Astrocyte (in vitro differentiated cells and primary cell): ENCODE results near the gene AMPH. TPM values are rescaled to one million over a fixed set of nuclear protein-coding genes. Genes with fewer than 3 reads are reported as not detected.

Experiments
- DNase-seq: peaks from one replicate; pipeline ENCODE4 v3.0.0-alpha.2; 2010; ENCODE audit warnings: low read depth
- FAIRE-seq: peaks from 2 replicates; lab custom pipeline; 2011; peaks lifted over from hg19 to GRCh38; lab: Jason Lieb, UNC
- H2AFZ ChIP-seq: 2 replicates; pipeline ENCODE4 v1.6.0; 2012; ENCODE audit warnings: low read depth, low read length, inconsistent platforms
- H3K27ac ChIP-seq: 2 replicates; pipeline ENCODE4 v1.5.1; 2011; ENCODE audit warnings: low read depth, low read length, inconsistent platforms
- H3K27me3 ChIP-seq: 2 replicates; pipeline ENCODE4 v1.6.0; 2011; ENCODE audit warnings: low read length, inconsistent platforms; ENCODE audit not compliant: insufficient read depth
- H3K36me3 ChIP-seq: 2 replicates; pipeline ENCODE4 v1.5.1; 2011; ENCODE audit warnings: low read length, inconsistent platforms; ENCODE audit not compliant: insufficient read depth
- H3K4me1 ChIP-seq: 2 replicates; pipeline ENCODE4 v1.5.1; 2011; ENCODE audit warnings: low read length, inconsistent platforms; ENCODE audit not compliant: insufficient read depth
- H3K4me2 ChIP-seq: 2 replicates; pipeline ENCODE4 v1.6.0; 2012; ENCODE audit warnings: low read length, inconsistent platforms
- H3K4me3 ChIP-seq: 2 replicates; pipeline ENCODE4 v1.5.1; 2011; ENCODE audit warnings: low read depth, mild to moderate bottlenecking, low read length, inconsistent platforms; ENCODE audit not compliant: insufficient read depth
- H3K79me2 ChIP-seq: 2 replicates; pipeline ENCODE4 v1.6.0; 2012; ENCODE audit warnings: mild to moderate bottlenecking, low read length, inconsistent platforms; ENCODE audit not compliant: insufficient read depth
- H3K9ac ChIP-seq: 2 replicates; pipeline ENCODE4 v1.6.0; 2012; ENCODE audit warnings: mild to moderate bottlenecking, low read length, inconsistent platforms
- H3K9me3 ChIP-seq: 2 replicates; pipeline ENCODE4 v1.5.1; 2012; ENCODE audit warnings: low read depth, mild to moderate bottlenecking, low read length, inconsistent platforms; ENCODE audit not compliant: insufficient read depth
- H4K20me1 ChIP-seq: 2 replicates; pipeline ENCODE4 v1.6.0; 2012; ENCODE audit warnings: low read length, inconsistent platforms; ENCODE audit not compliant: insufficient read depth
- H3K27ac Mint-ChIP-seq: one replicate; pipeline ENCODE4 v1.8.0; 2021; ENCODE audit warnings: mild to moderate bottlenecking, mixed read lengths; ENCODE audit not compliant: unreplicated experiment
- H3K27me3 Mint-ChIP-seq: one replicate; pipeline ENCODE4 v1.8.0; 2021; ENCODE audit warnings: low read depth, mixed read lengths; ENCODE audit not compliant: unreplicated experiment
- H3K36me3 Mint-ChIP-seq: one replicate; pipeline ENCODE4 v1.8.0; 2021; ENCODE audit warnings: low read depth, mixed read lengths; ENCODE audit not compliant: unreplicated experiment
- H3K4me1 Mint-ChIP-seq: one replicate; pipeline ENCODE4 v1.8.0; 2021; ENCODE audit warnings: low read depth, mixed read lengths; ENCODE audit not compliant: unreplicated experiment
- H3K4me3 Mint-ChIP-seq: one replicate; pipeline ENCODE4 v1.8.0; 2021; ENCODE audit warnings: mild to moderate bottlenecking, moderate library complexity, mixed read lengths; ENCODE audit not compliant: unreplicated experiment
- H3K9me3 Mint-ChIP-seq: one replicate; pipeline ENCODE4 v1.8.0; 2021; ENCODE audit warnings: mild to moderate bottlenecking, mixed read lengths; ENCODE audit not compliant: unreplicated experiment
- EZH2 ChIP-seq: IDR thresholded peaks from 2 replicates; pipeline ENCODE4 v1.6.1; 2012; ENCODE audit warnings: mild to moderate bottlenecking, low read length, inconsistent platforms; ENCODE audit not compliant: insufficient read depth
- total RNA-seq: library from RNA; stranded (reverse); gene quantifications from 2 replicates; pipeline ENCODE4 v1.2.1, GENCODE V29; 2021
- TF ChIP-seq, protein P1 (sequence below): IDR thresholded peaks from 2 replicates; pipeline ENCODE4 v1.5.1; 2011; ENCODE audit warnings: low read depth, mild to moderate bottlenecking, inconsistent platforms, low read length, moderate library complexity; ENCODE audit not compliant: insufficient read depth

AMPH gene
- total RNA-seq, 1 donor from 2014 or later, result 2.9 TPM

DNA sequence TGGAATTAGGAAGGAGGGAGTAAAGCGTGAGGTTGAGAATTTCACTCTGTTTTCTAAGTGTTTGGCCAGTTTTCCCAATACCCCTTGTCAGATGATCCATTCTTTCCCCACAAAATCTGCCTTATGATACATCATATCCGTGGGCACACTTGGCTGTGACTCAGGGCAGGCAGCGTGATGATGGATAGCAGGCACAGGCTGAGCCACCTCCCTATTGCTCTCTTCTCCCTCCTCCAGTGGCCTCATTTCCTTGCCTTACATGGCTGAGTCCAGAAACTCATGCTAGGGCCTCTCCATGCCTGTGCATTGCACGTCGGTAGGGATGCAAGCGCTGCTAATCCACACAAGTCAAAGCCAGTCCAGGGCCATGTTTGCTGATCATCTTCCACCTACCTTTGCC lies 128.3 kb downstream of the AMPH start:
- Mint-ChIP-seq H3K27ac (no peak overlapping the region), H3K27me3 (peaks cover 3% of the 10 kb centered on the region), H3K9me3 (no peaks in the 10 kb centered on the region), H3K4me1 (peaks cover 7% of the 10 kb centered on the region), H3K36me3 (no peaks in the 10 kb centered on the region), H3K4me3 (no peak overlapping the region)
- H4K20me1 ChIP-seq, result no peaks in the 10 kb centered on the region
- no peak overlapping the region for H3K4me3 ChIP-seq
- H2AFZ ChIP-seq, result no peak overlapping the region
- FAIRE-seq (no peak), DNase-seq (no peak)
- H3K9me3 ChIP-seq, result no peaks in the 10 kb centered on the region
- no peak overlapping the region for H3K4me2 ChIP-seq
- TF ChIP-seq EZH2, result no peak
- TF ChIP-seq, protein P1, sequence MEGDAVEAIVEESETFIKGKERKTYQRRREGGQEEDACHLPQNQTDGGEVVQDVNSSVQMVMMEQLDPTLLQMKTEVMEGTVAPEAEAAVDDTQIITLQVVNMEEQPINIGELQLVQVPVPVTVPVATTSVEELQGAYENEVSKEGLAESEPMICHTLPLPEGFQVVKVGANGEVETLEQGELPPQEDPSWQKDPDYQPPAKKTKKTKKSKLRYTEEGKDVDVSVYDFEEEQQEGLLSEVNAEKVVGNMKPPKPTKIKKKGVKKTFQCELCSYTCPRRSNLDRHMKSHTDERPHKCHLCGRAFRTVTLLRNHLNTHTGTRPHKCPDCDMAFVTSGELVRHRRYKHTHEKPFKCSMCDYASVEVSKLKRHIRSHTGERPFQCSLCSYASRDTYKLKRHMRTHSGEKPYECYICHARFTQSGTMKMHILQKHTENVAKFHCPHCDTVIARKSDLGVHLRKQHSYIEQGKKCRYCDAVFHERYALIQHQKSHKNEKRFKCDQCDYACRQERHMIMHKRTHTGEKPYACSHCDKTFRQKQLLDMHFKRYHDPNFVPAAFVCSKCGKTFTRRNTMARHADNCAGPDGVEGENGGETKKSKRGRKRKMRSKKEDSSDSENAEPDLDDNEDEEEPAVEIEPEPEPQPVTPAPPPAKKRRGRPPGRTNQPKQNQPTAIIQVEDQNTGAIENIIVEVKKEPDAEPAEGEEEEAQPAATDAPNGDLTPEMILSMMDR, result no peak
- H3K4me1 ChIP-seq, result no peaks in the 10 kb centered on the region
- H3K27me3 ChIP-seq, result no peaks in the 10 kb centered on the region
- no peak overlapping the region for H3K9ac ChIP-seq
- no peaks in the 10 kb centered on the region for H3K79me2 ChIP-seq
- no peak overlapping the region for H3K27ac ChIP-seq
- no peaks in the 10 kb centered on the region for H3K36me3 ChIP-seq

DNA sequence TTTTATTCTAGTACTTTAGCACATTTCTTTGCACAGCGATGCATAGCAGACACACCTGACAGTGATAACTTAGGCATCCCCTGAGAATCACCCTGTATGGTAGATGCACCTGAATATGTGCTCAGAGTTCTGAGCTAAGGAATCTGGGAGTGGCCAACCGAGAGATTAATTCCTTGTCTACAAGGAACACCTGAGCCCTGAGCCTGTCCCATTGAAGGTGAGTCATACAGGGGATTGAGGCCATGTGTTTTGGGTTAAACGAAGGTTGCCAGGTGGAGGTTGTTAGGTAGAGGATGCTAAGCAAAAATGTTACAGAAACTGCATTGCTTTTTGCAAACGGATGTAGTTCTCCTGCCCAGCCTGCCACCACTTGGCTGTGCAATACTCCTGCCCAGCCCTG lies 128.9 kb downstream of the AMPH start:
- no peaks in the 10 kb centered on the region for H3K79me2 ChIP-seq
- H3K4me3 ChIP-seq, result no peak overlapping the region
- no peaks in the 10 kb centered on the region for H4K20me1 ChIP-seq
- no peak overlapping the region for H2AFZ ChIP-seq
- H3K9me3 Mint-ChIP-seq, result no peaks in the 10 kb centered on the region
- no peak overlapping the region for H3K4me3 Mint-ChIP-seq
- H3K36me3 ChIP-seq, result no peaks in the 10 kb centered on the region
- TF ChIP-seq, protein P1, result no peak
- TF ChIP-seq EZH2, result no peak
- H3K9me3 ChIP-seq, result no peaks in the 10 kb centered on the region
- no peaks in the 10 kb centered on the region for H3K27me3 ChIP-seq
- H3K27ac Mint-ChIP-seq, result no peak overlapping the region
- H3K9ac ChIP-seq, result no peak overlapping the region
- no peaks in the 10 kb centered on the region for H3K36me3 Mint-ChIP-seq
- DNase-seq (no peak), FAIRE-seq (no peak)
- no peaks in the 10 kb centered on the region for H3K4me1 ChIP-seq
- H3K4me1 Mint-ChIP-seq, result peaks cover 7% of the 10 kb centered on the region
- H3K27ac ChIP-seq, result no peak overlapping the region
- peaks cover 3% of the 10 kb centered on the region for H3K27me3 Mint-ChIP-seq
- H3K4me2 ChIP-seq, result no peak overlapping the region

DNA sequence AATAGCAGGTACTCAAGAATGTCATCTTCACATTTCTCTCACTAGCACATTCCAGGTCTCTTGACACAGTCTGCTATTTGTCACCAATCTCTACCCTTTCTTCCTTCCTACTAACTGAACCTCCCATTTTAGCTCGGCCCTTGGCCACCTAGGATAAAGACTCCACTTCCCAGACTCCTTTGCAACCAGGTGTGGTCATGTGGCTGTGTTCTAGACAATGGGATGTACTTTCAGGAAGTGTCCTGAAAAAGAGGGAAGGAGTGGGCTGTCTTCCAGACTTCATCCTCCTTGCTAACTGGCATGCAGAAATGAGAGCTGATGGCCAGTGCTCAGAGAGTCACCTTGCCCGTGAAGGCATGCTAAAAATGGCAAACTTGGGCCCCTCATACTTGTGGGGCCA lies 139.2 kb downstream of the AMPH start:
- no peaks in the 10 kb centered on the region for H3K4me1 ChIP-seq

More for the DNA sequence above, 139.2 kb downstream of the AMPH start:
- Mint-ChIP-seq H3K36me3 (no peaks in the 10 kb centered on the region), H3K9me3 (peaks cover 2% of the 10 kb centered on the region), H3K4me3 (no peak overlapping the region), H3K27ac (no peak overlapping the region), H3K4me1 (no peaks in the 10 kb centered on the region), H3K27me3 (peaks cover 3% of the 10 kb centered on the region)
- H3K36me3 ChIP-seq, result no peaks in the 10 kb centered on the region
- H4K20me1 ChIP-seq, result no peaks in the 10 kb centered on the region
- no peak overlapping the region for H2AFZ ChIP-seq
- H3K4me2 ChIP-seq, result no peak overlapping the region
- no peaks in the 10 kb centered on the region for H3K27me3 ChIP-seq
- H3K9ac ChIP-seq, result no peak overlapping the region
- TF ChIP-seq, protein P1, result no peak
- no peak for TF ChIP-seq EZH2
- DNase-seq (no peak), FAIRE-seq (no peak)
- H3K9me3 ChIP-seq, result no peaks in the 10 kb centered on the region
- H3K4me3 ChIP-seq, result no peak overlapping the region
- H3K27ac ChIP-seq, result no peak overlapping the region
- no peaks in the 10 kb centered on the region for H3K79me2 ChIP-seq
